ENCODE data around the gene PUSL1.

Gene PUSL1
- 17.2 to 24.6 reads per million in 2 donors for total RNA-seq

GRCh38 chr1:1307923-1308755 is at the start of gene PUSL1, which contains the start of gene ACAP3:
Gene PUSL1 (plus strand): TSS chr1:1308597. CDS start chr1:1308644, 47 bp downstream.
Gene ACAP3 (minus strand): TSS chr1:1307930. CDS start chr1:1307815, 115 bp downstream.
- peak; percentile 77 to 97 (median 85) for DNase-seq

GRCh38 chr1:1259119-1259488 is 49.3 kb upstream of the PUSL1 start:
- no peak for DNase-seq

- DNase-seq, result no peak
These were observed 48.9 kb upstream of the PUSL1 start for GRCh38 chr1:1259540-1259939.

- no peak for DNase-seq
These were observed 48.3 kb upstream of the PUSL1 start for GRCh38 chr1:1259951-1260600.

GRCh38 chr1:1260843-1261560 is 47.4 kb upstream of the PUSL1 start:
- no peak for DNase-seq

- DNase-seq, result no peak
These were observed 46.3 kb upstream of the PUSL1 start for GRCh38 chr1:1262071-1262470.

GRCh38 chr1:1262758-1263157 is 45.6 kb upstream of the PUSL1 start:
- no peak for DNase-seq

- no peak for DNase-seq
These were observed 44.4 kb upstream of the PUSL1 start for GRCh38 chr1:1264026-1264425.

- no peak for DNase-seq
These were observed 43.5 kb upstream of the PUSL1 start for GRCh38 chr1:1264868-1265272.

- DNase-seq, result no peak
These were observed 40.7 kb upstream of the PUSL1 start for GRCh38 chr1:1267488-1268283.

GRCh38 chr1:1268284-1268682 is 40.1 kb upstream of the PUSL1 start:
- DNase-seq, result no peak

GRCh38 chr1:1270813-1271212 is 37.6 kb upstream of the PUSL1 start:
- no peak for DNase-seq

- DNase-seq, result no peak
These were observed 35.8 kb upstream of the PUSL1 start for GRCh38 chr1:1272341-1273208.

GRCh38 chr1:1273209-1273511 is 35.2 kb upstream of the PUSL1 start:
- DNase-seq, result no peak

GRCh38 chr1:1273512-1274298 is 34.7 kb upstream of the PUSL1 start, which contains the start of gene UBE2J2:
Gene UBE2J2 (minus strand): TSS chr1:1273854. CDS start chr1:1267992, 5,862 bp downstream.
- DNase-seq, result peak; percentile 83 to 97 (median 89)

GRCh38 chr1:1274299-1274930 is 34.0 kb upstream of the PUSL1 start:
- no peak for DNase-seq

- DNase-seq, result no peak
These were observed 33.4 kb upstream of the PUSL1 start for GRCh38 chr1:1274931-1275431.

- no peak for DNase-seq
These were observed 32.6 kb upstream of the PUSL1 start for GRCh38 chr1:1275836-1276235.

GRCh38 chr1:1278620-1279019 is 29.8 kb upstream of the PUSL1 start:
- no peak for DNase-seq

GRCh38 chr1:1279028-1279427 is 29.4 kb upstream of the PUSL1 start:
- no peak for DNase-seq
